Neural crest cell (in vitro differentiated cells): ENCODE measurements around the gene PRSS50. TPM values are rescaled to one million over a fixed set of nuclear protein-coding genes. Genes with fewer than 3 reads are reported as not detected.
A peak's percentile ranks its signal among the peaks of the same experiment; 100 is the strongest.

Experiments
- DNase-seq: peaks from one replicate; pipeline ENCODE4 v3.0.0; 2021; ENCODE audit warnings: low read depth, mixed read lengths, low spot score
- H3K27ac Mint-ChIP-seq: one replicate; pipeline ENCODE4 v1.8.0; 2021; ENCODE audit warnings: mild to moderate bottlenecking, mixed read lengths; ENCODE audit not compliant: unreplicated experiment
- H3K27me3 Mint-ChIP-seq: 2 replicates; pipeline ENCODE4 v1.8.0; 2021; ENCODE audit warnings: low read depth, mild to moderate bottlenecking, mixed read lengths
- H3K36me3 Mint-ChIP-seq: 2 replicates; pipeline ENCODE4 v1.8.0; 2021; ENCODE audit warnings: low read depth, mild to moderate bottlenecking, mixed read lengths
- H3K4me1 Mint-ChIP-seq: 2 replicates; pipeline ENCODE4 v1.8.0; 2021; ENCODE audit warnings: mixed read lengths
- H3K4me3 Mint-ChIP-seq: one replicate; pipeline ENCODE4 v1.8.0; 2021; ENCODE audit warnings: mild to moderate bottlenecking, mixed read lengths
- H3K9me3 Mint-ChIP-seq: 2 replicates; pipeline ENCODE4 v1.8.0; 2021; ENCODE audit warnings: mixed read lengths
- total RNA-seq: library from RNA; stranded (reverse); gene quantifications from 2 replicates; pipeline ENCODE4 v1.2.1, GENCODE V29; 2021
- TF ChIP-seq, protein P1 (sequence below): fragments of 200-600 bp; sonication (generic); conservative IDR thresholded peaks from 2 replicates; pipeline ENCODE4 v1.5.0; 2021; ENCODE audit warnings: antibody characterized with exemption, mild to moderate bottlenecking

PRSS50 gene
- total RNA-seq, 1 donor from 2014 or later, result 0.35 TPM

GRCh38 chr3:46702246-46703012 is 15.2 kb downstream of the PRSS50 start:
- TF ChIP-seq, protein P1, sequence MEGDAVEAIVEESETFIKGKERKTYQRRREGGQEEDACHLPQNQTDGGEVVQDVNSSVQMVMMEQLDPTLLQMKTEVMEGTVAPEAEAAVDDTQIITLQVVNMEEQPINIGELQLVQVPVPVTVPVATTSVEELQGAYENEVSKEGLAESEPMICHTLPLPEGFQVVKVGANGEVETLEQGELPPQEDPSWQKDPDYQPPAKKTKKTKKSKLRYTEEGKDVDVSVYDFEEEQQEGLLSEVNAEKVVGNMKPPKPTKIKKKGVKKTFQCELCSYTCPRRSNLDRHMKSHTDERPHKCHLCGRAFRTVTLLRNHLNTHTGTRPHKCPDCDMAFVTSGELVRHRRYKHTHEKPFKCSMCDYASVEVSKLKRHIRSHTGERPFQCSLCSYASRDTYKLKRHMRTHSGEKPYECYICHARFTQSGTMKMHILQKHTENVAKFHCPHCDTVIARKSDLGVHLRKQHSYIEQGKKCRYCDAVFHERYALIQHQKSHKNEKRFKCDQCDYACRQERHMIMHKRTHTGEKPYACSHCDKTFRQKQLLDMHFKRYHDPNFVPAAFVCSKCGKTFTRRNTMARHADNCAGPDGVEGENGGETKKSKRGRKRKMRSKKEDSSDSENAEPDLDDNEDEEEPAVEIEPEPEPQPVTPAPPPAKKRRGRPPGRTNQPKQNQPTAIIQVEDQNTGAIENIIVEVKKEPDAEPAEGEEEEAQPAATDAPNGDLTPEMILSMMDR, result no peak
- no peak for DNase-seq
- Mint-ChIP-seq H3K4me3 (no peak overlapping the region), H3K27ac (peak overlapping the region; percentile 91), H3K27me3 (peaks cover 15% of the 10 kb centered on the region), H3K9me3 (no peaks in the 10 kb centered on the region), H3K36me3 (no peaks in the 10 kb centered on the region), H3K4me1 (peaks cover 10% of the 10 kb centered on the region)

GRCh38 chr3:46701181-46701939 is 16.3 kb downstream of the PRSS50 start, which contains the start of gene TMIE:
Gene TMIE, plus strand, starts transcription at chr3:46701392. Its CDS starts 96 bp downstream, at chr3:46701488.
- DNase-seq, result no peak
- H3K4me3 Mint-ChIP-seq, result no peak within 1 kb of the TSS
- TF ChIP-seq, protein P1, result no peak
- H3K9me3 Mint-ChIP-seq, result no peaks in the 10 kb centered on the region
- H3K27ac Mint-ChIP-seq, result peak within 1 kb of the TSS; percentile 91
- peaks cover 10% of the 10 kb centered on the region for H3K4me1 Mint-ChIP-seq
- H3K27me3 Mint-ChIP-seq, result peaks cover 15% of the 10 kb centered on the region
- no peaks in the 10 kb centered on the region for H3K36me3 Mint-ChIP-seq

- no peak for DNase-seq
- Mint-ChIP-seq H3K4me3 (no peak overlapping the region), H3K36me3 (no peaks in the 10 kb centered on the region), H3K27ac (no peak overlapping the region), H3K27me3 (peaks cover 15% of the 10 kb centered on the region), H3K4me1 (peaks cover 10% of the 10 kb centered on the region), H3K9me3 (no peaks in the 10 kb centered on the region)
- TF ChIP-seq, protein P1, result no peak
Observed at GRCh38 chr3:46700772-46701171, 16.9 kb downstream of the PRSS50 start.

DNA sequence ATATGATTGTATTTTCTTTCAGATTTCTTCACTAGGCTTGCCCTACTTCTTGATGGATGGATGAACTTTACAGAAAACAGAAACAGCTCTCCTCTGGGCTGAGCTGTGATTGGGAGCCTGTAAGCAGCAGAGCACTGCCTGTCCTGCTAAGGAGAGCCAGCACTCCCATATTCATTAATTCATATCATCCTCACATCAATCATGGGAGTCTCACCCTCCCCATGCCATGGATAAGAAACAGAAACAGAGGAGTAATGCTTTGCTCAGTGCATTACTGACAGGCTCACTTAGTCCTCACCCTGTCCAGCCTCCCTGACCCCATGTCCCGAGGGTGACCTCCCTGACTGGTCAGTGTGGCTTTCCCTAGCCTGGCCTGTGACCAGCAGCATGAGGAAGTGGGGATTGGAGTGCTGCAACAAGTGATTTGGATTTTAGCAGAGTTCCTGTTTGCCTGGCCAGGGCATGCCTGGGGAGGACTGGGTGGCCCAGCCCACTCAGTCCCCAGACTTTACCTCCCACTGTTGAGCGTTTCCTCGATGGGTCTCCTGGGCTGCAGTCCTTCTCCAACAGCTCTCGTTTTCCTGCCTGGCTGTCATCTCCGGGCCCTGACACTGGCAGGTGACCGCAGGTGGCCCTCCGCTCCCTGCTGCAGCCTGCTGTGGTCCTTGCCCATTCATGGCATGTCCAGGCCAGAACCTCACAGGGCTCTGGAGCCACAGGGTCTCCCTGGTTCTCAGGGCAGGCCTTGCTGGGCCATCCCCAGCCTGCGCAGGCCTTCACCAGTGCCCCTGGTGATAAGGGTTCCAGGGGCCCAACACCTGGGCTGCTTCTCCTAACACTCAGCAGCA is 17.8 kb downstream of the PRSS50 start:
- no peak for DNase-seq
- H3K36me3 Mint-ChIP-seq, result no peaks in the 10 kb centered on the region
- peaks cover 10% of the 10 kb centered on the region for H3K4me1 Mint-ChIP-seq
- no peak overlapping the region for H3K27ac Mint-ChIP-seq
- peaks cover 15% of the 10 kb centered on the region for H3K27me3 Mint-ChIP-seq
- H3K4me3 Mint-ChIP-seq, result no peak overlapping the region
- TF ChIP-seq, protein P1, result no peak
- H3K9me3 Mint-ChIP-seq, result no peaks in the 10 kb centered on the region
